PC-3 (cell line): Measurements from ENCODE around the gene MED17. TPM values are rescaled to one million over a fixed set of nuclear protein-coding genes. Genes with fewer than 3 reads are reported as not detected.

ENCODE experiments used
- ATAC-seq: fragments of 200-7000 bp; cut with Tn5 transposase; 2 replicates; pipeline ENCODE4 v1.9.1; 2020; ENCODE audit warnings: mild to moderate bottlenecking, moderate library complexity
- BruUV-seq: library from RNA; stranded (reverse); fragments of 400-500 nt; replicated peaks from 2 replicates; lab custom pipeline; 2021; lab: Mats Ljungman, UMichigan
- CTCF ChIA-PET: fragments of 300-600 bp; sonication (Branson Sonifier 250); formaldehyde crosslinking; loops from one replicate; lab custom pipeline; 2022; ENCODE audit warnings: antibody characterized with exemption; lab: Charles Lee
- POLR2A ChIA-PET: fragments of 300-600 bp; sonication (Branson Sonifier 250); formaldehyde crosslinking; loops from one replicate; lab custom pipeline; 2022; ENCODE audit warnings: antibody characterized with exemption; ENCODE audit not compliant: unreplicated experiment; lab: Charles Lee
- DNase-seq: peaks from one replicate; pipeline ENCODE4 v3.0.0-alpha.2; 2015
- H2AFZ ChIP-seq: fragments of 300-600 bp; sonication (generic); 2 replicates; pipeline ENCODE4 v1.6.0; 2016; ENCODE audit warnings: antibody characterized with exemption, low read length
- H3F3A ChIP-seq: fragments of 300-600 bp; sonication (generic); one replicate; pipeline ENCODE4 v1.6.0; 2017; ENCODE audit warnings: antibody characterized with exemption, low read length, control low read depth, mild to moderate bottlenecking; ENCODE audit not compliant: unreplicated experiment
- H3K27ac ChIP-seq: fragments of 300-600 bp; sonication (generic); 2 replicates; pipeline ENCODE4 v1.5.1; 2016; ENCODE audit warnings: mild to moderate bottlenecking, low read length
- H3K27me3 ChIP-seq: fragments of 300-600 bp; sonication (generic); 2 replicates; pipeline ENCODE4 v1.6.1; 2016; ENCODE audit warnings: low read length, mixed read lengths
- H3K36me3 ChIP-seq: fragments of 300-600 bp; sonication (generic); 2 replicates; pipeline ENCODE4 v1.6.1; 2016; ENCODE audit warnings: low read depth, mixed run types, low read length, mixed read lengths
- H3K4me1 ChIP-seq: fragments of 300-600 bp; sonication (generic); 2 replicates; pipeline ENCODE4 v1.5.1; 2016; ENCODE audit warnings: low read length; ENCODE audit not compliant: insufficient read depth
- H3K4me2 ChIP-seq: fragments of 300-600 bp; sonication (generic); 2 replicates; pipeline ENCODE4 v1.6.0; 2016; ENCODE audit warnings: low read length
- H3K4me3 ChIP-seq: fragments of 300-600 bp; sonication (generic); 2 replicates; pipeline ENCODE4 v1.5.1; 2016; ENCODE audit warnings: mild to moderate bottlenecking, low read length, mixed read lengths
- H3K79me2 ChIP-seq: fragments of 300-600 bp; sonication (generic); 2 replicates; pipeline ENCODE4 v1.6.1; 2017; ENCODE audit warnings: low read length, mixed read lengths
- H3K9ac ChIP-seq: fragments of 300-600 bp; sonication (generic); 2 replicates; pipeline ENCODE4 v1.6.0; 2016; ENCODE audit warnings: mild to moderate bottlenecking, low read length
- H3K9me2 ChIP-seq: fragments of 300-600 bp; sonication (generic); replicated peaks from 2 replicates; pipeline ENCODE4 v1.6.1; 2016; ENCODE audit warnings: mixed run types, low read length, mixed read lengths
- H3K9me3 ChIP-seq: fragments of 300-600 bp; sonication (generic); 2 replicates; pipeline ENCODE4 v1.6.1; 2016; ENCODE audit warnings: low read length, mixed read lengths
- H4K20me1 ChIP-seq: fragments of 300-600 bp; sonication (generic); 2 replicates; pipeline ENCODE4 v1.6.1; 2016; ENCODE audit warnings: low read length, mixed read lengths
- CTCF ChIP-seq: fragments of 300-600 bp; sonication (generic); conservative IDR thresholded peaks from 2 replicates; pipeline ENCODE4 v1.5.1; 2017; ENCODE audit warnings: antibody characterized with exemption, low read depth, mild to moderate bottlenecking, low read length
- EZH2 ChIP-seq: fragments of 300-600 bp; sonication (generic); IDR thresholded peaks from one replicate; pipeline ENCODE4 v1.6.1; 2017; ENCODE audit warnings: antibody characterized with exemption, mild to moderate bottlenecking, low read length; ENCODE audit not compliant: unreplicated experiment
- EZH2phosphoT487 ChIP-seq: fragments of 300-600 bp; sonication (generic); IDR thresholded peaks from 2 replicates; pipeline ENCODE4 v1.6.1; 2018; ENCODE audit warnings: mild to moderate bottlenecking, antibody characterized with exemption, low read length, borderline replicate concordance
- intact Hi-C: fragments of 100-400 bp; cut with micrococcal nuclease; formaldehyde crosslinking; loops from 2 replicates; pipeline ENCODE4 v1.9.0; 2023
- total RNA-seq: library from RNA; depleted of rRNA; stranded (reverse); fragments of >200 nt; gene quantifications from 2 replicates; pipeline ENCODE4 v1.2.3, GENCODE V29; 2014

MED17 gene
- total RNA-seq, 1 experiment from 2014 or later, result 58.5 TPM

- Histone ChIP-seq H3K4me1 (no peaks in the 10 kb centered on the region), H3K27ac (no peak overlapping the region), H3K79me2 (no peaks in the 10 kb centered on the region), H2AFZ (no peak overlapping the region), H3K9me3 (no peaks in the 10 kb centered on the region), H3F3A (no peaks in the 10 kb centered on the region), H3K9ac (no peak overlapping the region), H3K27me3 (no peaks in the 10 kb centered on the region), H4K20me1 (0 out of 2 replicates have a peak, but pooled peaks cover 3% of the 10 kb centered on the region), H3K4me3 (no peak overlapping the region), H3K9me2 (no peaks in the 10 kb centered on the region), H3K36me3 (no peaks in the 10 kb centered on the region), H3K4me2 (no peak overlapping the region)
- TF ChIP-seq CTCF (no peak), EZH2 (no peak), EZH2phosphoT487 (no peak)
- no peak for ATAC-seq
- ChIA-PET POLR2A (no interaction called here), CTCF (no interaction called here)
- BruUV-seq, result no TSS peak
- intact Hi-C loops, result no loop called here
- DNase-seq, result no peak
Measured at GRCh38 chr11:93829598-93829997, 45.5 kb downstream of the MED17 start.

- Histone ChIP-seq H3F3A (no peaks in the 10 kb centered on the region), H3K79me2 (no peaks in the 10 kb centered on the region), H3K4me2 (no peak overlapping the region), H3K27me3 (no peaks in the 10 kb centered on the region), H4K20me1 (0 out of 2 replicates have a peak, but pooled peaks cover 3% of the 10 kb centered on the region), H3K9ac (no peak overlapping the region), H3K9me3 (no peaks in the 10 kb centered on the region), H3K4me1 (no peaks in the 10 kb centered on the region), H3K27ac (no peak overlapping the region), H3K4me3 (no peak overlapping the region), H3K9me2 (no peaks in the 10 kb centered on the region), H3K36me3 (no peaks in the 10 kb centered on the region), H2AFZ (no peak overlapping the region)
- no TSS peak for BruUV-seq
- ATAC-seq (no peak; the same call in 1 of the 2 replicates), DNase-seq (no peak)
- POLR2A ChIA-PET, result no interaction called here
- TF ChIP-seq EZH2 (no peak), CTCF (no peak)
- CTCF ChIA-PET, result no interaction called here
- intact Hi-C loops, result no loop called here
Measured at GRCh38 chr11:93831343-93832127, 47.5 kb downstream of the MED17 start.

- H3K4me1 ChIP-seq, result no peaks in the 10 kb centered on the region
- H3K36me3 ChIP-seq, result no peaks in the 10 kb centered on the region
- no peak overlapping the region for H2AFZ ChIP-seq
- no peak overlapping the region for H3K27ac ChIP-seq
- H3K9me2 ChIP-seq, result no peaks in the 10 kb centered on the region
- ATAC-seq (no peak), DNase-seq (no peak)
- TF ChIP-seq CTCF, result no peak
- H3K79me2 ChIP-seq, result no peaks in the 10 kb centered on the region
- intact Hi-C loops, result no loop called here
- ChIA-PET CTCF (no interaction called here), POLR2A (no interaction called here)
- H3K9me3 ChIP-seq, result no peaks in the 10 kb centered on the region
- H3K4me3 ChIP-seq, result no peak overlapping the region
- H3F3A ChIP-seq, result no peaks in the 10 kb centered on the region
- no TSS peak for BruUV-seq
- no peaks in the 10 kb centered on the region for H3K27me3 ChIP-seq
- no peak overlapping the region for H3K4me2 ChIP-seq
- H3K9ac ChIP-seq, result no peak overlapping the region
- 0 out of 2 replicates have a peak, but pooled peaks cover 3% of the 10 kb centered on the region for H4K20me1 ChIP-seq
Measured at GRCh38 chr11:93832780-93833179, 48.7 kb downstream of the MED17 start.
